ENCODE measurements around the gene TMEM54.

GRCh38 chr1:32925403-32926162 is 24.4 kb upstream of the TMEM54 start:
- TF ChIP-seq CTCF (IDR thresholded peaks at IDR 0.05) (no peak), POLR2A (IDR thresholded peaks at IDR 0.05) (no peak)
